ENCODE data around the gene THADA.

Gene THADA

DNA sequence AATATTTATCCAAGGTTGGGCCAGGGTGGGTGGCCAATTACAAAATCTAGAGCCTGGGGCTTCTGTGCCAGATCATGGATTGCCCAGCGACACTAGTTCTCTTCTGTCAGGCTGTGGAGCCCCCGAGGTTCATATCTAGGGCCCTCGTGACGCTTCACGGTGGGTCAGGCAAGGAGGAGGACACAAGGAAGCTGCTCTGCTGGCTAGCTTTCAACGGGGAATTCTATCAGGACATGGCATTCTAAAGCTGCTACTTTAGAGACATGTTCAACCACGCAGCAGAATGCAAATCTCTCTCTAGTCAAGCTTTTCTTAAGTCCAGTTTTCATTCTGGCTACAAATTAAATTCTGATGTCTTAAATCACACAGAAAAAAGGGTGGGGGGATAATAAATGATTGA lies 180.2 kb downstream of the THADA start:
- no peak for DNase-seq (ENCODE audit: low read depth in 1 of 2, low spot score in 1 of 2)
- no peaks in the 10 kb centered on the region for H3K27me3 ChIP-seq (ENCODE audit: insufficient read depth, poor library complexity, severe bottlenecking)
- peak overlapping the region; percentile 63; the same call in 1 of the 2 replicates for H3K27ac ChIP-seq (replicated peaks)
- TF ChIP-seq, protein P1, sequence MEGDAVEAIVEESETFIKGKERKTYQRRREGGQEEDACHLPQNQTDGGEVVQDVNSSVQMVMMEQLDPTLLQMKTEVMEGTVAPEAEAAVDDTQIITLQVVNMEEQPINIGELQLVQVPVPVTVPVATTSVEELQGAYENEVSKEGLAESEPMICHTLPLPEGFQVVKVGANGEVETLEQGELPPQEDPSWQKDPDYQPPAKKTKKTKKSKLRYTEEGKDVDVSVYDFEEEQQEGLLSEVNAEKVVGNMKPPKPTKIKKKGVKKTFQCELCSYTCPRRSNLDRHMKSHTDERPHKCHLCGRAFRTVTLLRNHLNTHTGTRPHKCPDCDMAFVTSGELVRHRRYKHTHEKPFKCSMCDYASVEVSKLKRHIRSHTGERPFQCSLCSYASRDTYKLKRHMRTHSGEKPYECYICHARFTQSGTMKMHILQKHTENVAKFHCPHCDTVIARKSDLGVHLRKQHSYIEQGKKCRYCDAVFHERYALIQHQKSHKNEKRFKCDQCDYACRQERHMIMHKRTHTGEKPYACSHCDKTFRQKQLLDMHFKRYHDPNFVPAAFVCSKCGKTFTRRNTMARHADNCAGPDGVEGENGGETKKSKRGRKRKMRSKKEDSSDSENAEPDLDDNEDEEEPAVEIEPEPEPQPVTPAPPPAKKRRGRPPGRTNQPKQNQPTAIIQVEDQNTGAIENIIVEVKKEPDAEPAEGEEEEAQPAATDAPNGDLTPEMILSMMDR (IDR thresholded peaks at IDR 0.05; ENCODE audit: insufficient read depth, low read length), result no peak
- TF ChIP-seq SPI1 (IDR thresholded peaks at IDR 0.05; ENCODE audit: borderline replicate concordance, low read depth), result no peak
- TF ChIP-seq POLR2AphosphoS5 (IDR thresholded peaks at IDR 0.05; ENCODE audit: low read depth), result no peak
- H3K4me3 ChIP-seq (replicated peaks; ENCODE audit: insufficient read depth, low read length), result no peak overlapping the region

DNA sequence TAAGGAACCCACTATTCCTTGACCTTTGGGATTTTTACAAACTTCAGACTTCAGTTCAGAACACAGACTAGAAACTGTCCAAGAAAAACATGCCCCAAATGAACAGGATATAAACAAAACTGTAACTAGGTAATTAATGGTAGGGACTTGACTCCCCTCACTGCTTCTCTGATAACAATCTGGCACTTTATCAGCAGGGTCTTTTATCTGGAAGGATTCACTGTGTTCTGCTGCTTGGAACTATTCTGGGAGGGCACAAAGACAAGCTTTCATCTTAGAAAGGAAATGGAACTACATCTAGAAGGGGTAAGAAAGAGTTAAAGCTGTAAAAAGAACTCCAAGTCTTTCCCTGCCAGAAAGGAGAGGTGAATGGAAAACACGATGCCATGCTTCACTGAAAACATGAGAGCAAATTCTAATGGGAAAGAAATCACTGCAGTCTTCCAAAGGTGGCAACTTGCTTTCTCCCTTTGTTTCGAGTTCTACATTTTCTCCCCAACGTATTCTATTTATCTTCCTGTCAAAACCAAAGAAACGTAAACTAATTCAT lies 181.2 kb downstream of the THADA start:
- DNase-seq (ENCODE audit: low read depth in 1 of 2, low spot score in 1 of 2), result no peak
- TF ChIP-seq, protein P2, sequence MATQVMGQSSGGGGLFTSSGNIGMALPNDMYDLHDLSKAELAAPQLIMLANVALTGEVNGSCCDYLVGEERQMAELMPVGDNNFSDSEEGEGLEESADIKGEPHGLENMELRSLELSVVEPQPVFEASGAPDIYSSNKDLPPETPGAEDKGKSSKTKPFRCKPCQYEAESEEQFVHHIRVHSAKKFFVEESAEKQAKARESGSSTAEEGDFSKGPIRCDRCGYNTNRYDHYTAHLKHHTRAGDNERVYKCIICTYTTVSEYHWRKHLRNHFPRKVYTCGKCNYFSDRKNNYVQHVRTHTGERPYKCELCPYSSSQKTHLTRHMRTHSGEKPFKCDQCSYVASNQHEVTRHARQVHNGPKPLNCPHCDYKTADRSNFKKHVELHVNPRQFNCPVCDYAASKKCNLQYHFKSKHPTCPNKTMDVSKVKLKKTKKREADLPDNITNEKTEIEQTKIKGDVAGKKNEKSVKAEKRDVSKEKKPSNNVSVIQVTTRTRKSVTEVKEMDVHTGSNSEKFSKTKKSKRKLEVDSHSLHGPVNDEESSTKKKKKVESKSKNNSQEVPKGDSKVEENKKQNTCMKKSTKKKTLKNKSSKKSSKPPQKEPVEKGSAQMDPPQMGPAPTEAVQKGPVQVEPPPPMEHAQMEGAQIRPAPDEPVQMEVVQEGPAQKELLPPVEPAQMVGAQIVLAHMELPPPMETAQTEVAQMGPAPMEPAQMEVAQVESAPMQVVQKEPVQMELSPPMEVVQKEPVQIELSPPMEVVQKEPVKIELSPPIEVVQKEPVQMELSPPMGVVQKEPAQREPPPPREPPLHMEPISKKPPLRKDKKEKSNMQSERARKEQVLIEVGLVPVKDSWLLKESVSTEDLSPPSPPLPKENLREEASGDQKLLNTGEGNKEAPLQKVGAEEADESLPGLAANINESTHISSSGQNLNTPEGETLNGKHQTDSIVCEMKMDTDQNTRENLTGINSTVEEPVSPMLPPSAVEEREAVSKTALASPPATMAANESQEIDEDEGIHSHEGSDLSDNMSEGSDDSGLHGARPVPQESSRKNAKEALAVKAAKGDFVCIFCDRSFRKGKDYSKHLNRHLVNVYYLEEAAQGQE (IDR thresholded peaks at IDR 0.05; ENCODE audit: insufficient replicate concordance, low read depth), result no peak
- TF ChIP-seq SPI1 (IDR thresholded peaks at IDR 0.05; ENCODE audit: borderline replicate concordance, low read depth) (no peak), GABPA (IDR thresholded peaks at IDR 0.05; ENCODE audit: low read depth) (no peak), POLR2AphosphoS5 (IDR thresholded peaks at IDR 0.05; ENCODE audit: low read depth) (no peak)
- TF ChIP-seq, protein P1 (IDR thresholded peaks at IDR 0.05; ENCODE audit: insufficient read depth, low read length), result no peak
- Histone ChIP-seq H3K27me3 (ENCODE audit: insufficient read depth, poor library complexity, severe bottlenecking) (no peaks in the 10 kb centered on the region), H3K4me3 (replicated peaks; ENCODE audit: insufficient read depth, low read length) (no peak overlapping the region), H3K27ac (replicated peaks) (no peak overlapping the region)

DNA sequence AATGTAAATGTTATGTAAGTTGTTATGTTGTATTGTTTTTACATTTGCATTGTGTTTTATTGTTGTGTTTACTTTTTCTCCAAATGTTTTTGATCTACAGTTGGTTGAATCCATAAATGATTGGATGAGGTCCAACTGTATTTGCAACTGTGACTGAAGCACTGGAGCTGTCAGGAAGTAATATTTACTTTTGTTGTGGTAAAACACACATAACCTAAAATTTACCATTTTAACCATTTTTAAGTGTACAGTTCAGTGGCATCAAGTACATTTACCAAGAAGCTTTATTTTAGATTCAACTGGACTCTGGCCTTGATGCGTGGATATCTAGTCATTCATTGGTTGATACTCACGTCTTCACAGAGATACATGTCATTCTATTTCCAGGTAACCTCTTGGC lies 181.8 kb downstream of the THADA start:
- DNase-seq (ENCODE audit: low read depth in 1 of 2, low spot score in 1 of 2), result no peak
- H3K27ac ChIP-seq (replicated peaks), result no peak overlapping the region
- H3K4me3 ChIP-seq (replicated peaks; ENCODE audit: insufficient read depth, low read length), result no peak overlapping the region
- TF ChIP-seq GABPA (IDR thresholded peaks at IDR 0.05; ENCODE audit: low read depth) (no peak), POLR2AphosphoS5 (IDR thresholded peaks at IDR 0.05; ENCODE audit: low read depth) (no peak), SPI1 (IDR thresholded peaks at IDR 0.05; ENCODE audit: borderline replicate concordance, low read depth) (no peak)
- TF ChIP-seq, protein P1 (IDR thresholded peaks at IDR 0.05; ENCODE audit: insufficient read depth, low read length), result no peak
- TF ChIP-seq, protein P2 (IDR thresholded peaks at IDR 0.05; ENCODE audit: insufficient replicate concordance, low read depth), result no peak
- no peaks in the 10 kb centered on the region for H3K27me3 ChIP-seq (ENCODE audit: insufficient read depth, poor library complexity, severe bottlenecking)

All from HL-60 (cell line).